Measurements from ENCODE around the gene DR1. TPM values are rescaled to one million over a fixed set of nuclear protein-coding genes. Genes with fewer than 3 reads are reported as not detected.

The DR1 gene
- total and polyA plus RNA-seq, 2 of the 4 experiments (the other 2 are of a cell fraction), result 27.1 to 39.4 TPM

DNA sequence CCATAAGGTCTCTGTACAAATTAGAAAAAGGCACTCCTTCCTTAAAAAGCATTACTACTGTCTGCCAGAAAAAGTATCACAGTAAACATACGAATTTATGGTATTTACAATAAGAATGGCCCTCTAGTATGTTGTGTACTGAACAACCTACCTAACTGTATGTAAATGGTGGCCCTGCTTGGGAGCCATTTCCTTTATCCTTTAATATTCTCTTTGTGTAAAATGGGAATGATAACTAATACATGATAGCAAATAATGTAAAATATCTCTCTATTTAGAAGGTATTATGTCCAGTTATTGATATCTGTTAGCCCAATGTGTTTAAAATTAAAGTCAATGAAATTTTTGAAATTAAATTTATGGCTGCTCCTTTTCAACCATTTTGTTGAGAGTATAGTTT is 5.2 kb downstream of the DR1 start:
- Histone ChIP-seq H2BK120ac (ENCODE audit: low read depth, low read length) (no peak overlapping the region), H3K79me1 (ENCODE audit: low read depth in 1 of 2, low read length in 2 of 2) (peaks cover 6 to 34% of the 10 kb centered on the region in 2 experiments), H3K4ac (ENCODE audit: low read depth, low read length) (no peak overlapping the region), H3K18ac (ENCODE audit: low read depth, low read length) (no peak overlapping the region), H4K8ac (ENCODE audit: low read depth in 2 of 2, low read length in 2 of 2) (no peak overlapping the region), H3K4me3 (ENCODE audit: insufficient read depth, low read depth, low read length) (no peak overlapping the region), H2AK5ac (ENCODE audit: low read depth, low read length) (no peak overlapping the region), H3K4me1 (ENCODE audit: control insufficient read depth, insufficient read depth, low read length) (0 out of 2 replicates have a peak, but pooled peaks cover 1% of the 10 kb centered on the region), H2BK5ac (ENCODE audit: low read depth, low read length, poor library complexity, severe bottlenecking) (no peak overlapping the region), H2AFZ (replicated peaks; ENCODE audit: low read length, poor library complexity) (no peak overlapping the region), H3K14ac (replicated peaks; ENCODE audit: low read depth, low read length) (no peak overlapping the region), H4K91ac (ENCODE audit: insufficient read depth, low read depth, low read length) (no peak overlapping the region), H2BK20ac (ENCODE audit: low read depth, low read length) (no peak overlapping the region), H3K9ac (ENCODE audit: low read depth, low read length) (no peak overlapping the region), H3K9me1 (ENCODE audit: insufficient read depth, low read length) (peaks cover 6% of the 10 kb centered on the region), H3K4me2 (ENCODE audit: low read depth, low read length) (no peak overlapping the region), H3K23ac (ENCODE audit: low read depth, low read length) (no peak overlapping the region), H3K9me3 (ENCODE audit: control insufficient read depth, insufficient read depth, low read length) (no peaks in the 10 kb centered on the region), H3K56ac (ENCODE audit: extremely low read depth, insufficient read depth, low read length) (no peak overlapping the region), H4K5ac (ENCODE audit: low read depth, low read length) (no peak overlapping the region), H4K20me1 (ENCODE audit: insufficient read depth, low read length) (peaks cover 39% of the 10 kb centered on the region), H2BK15ac (ENCODE audit: low read depth, low read length) (no peak overlapping the region), H2AK9ac (replicated peaks; ENCODE audit: low read depth, low read length, poor library complexity) (no peak overlapping the region), H3K36me3 (ENCODE audit: control insufficient read depth, insufficient read depth, low read length) (peaks cover 6% of the 10 kb centered on the region), H3K27me3 (ENCODE audit: control insufficient read depth, insufficient read depth, low read length) (no peaks in the 10 kb centered on the region), H3K27ac (ENCODE audit: insufficient read depth, low read length) (no peak overlapping the region)
- DNase-seq (no peak), ATAC-seq (ENCODE audit: low read depth) (no peak)
- ChIA-PET POLR2A (ENCODE audit: unreplicated experiment) (interaction anchor here (0.6 kb wide), 1 partner anchor 22 kb away, joined by 4 read pairs; no protein-coding TSS in a partner anchor), CTCF (interaction anchor here (1.0 kb wide), 1 partner anchor 493 kb away, joined by 3 read pairs; no protein-coding TSS in a partner anchor)
- intact Hi-C loops (cut with micrococcal nuclease), result no loop called here
- in situ Hi-C loops (cut with MboI; ENCODE audit: low sequenced_read_pairs), result no loop called here
- WGBS, 2 experiments (ENCODE audit: extremely low coverage in 2 of 2, insufficient read length in 1 of 2), result no CpG with 5 or more reads among the region's 1 CpG
- no TSS peak for BruUV-seq (replicated peaks)
- dilution Hi-C loops (cut with HindIII; ENCODE audit: low sequenced_read_pairs, unreplicated experiment), result no loop called here
- TF ChIP-seq MAZ (IDR thresholded peaks at IDR 0.05; ENCODE audit: borderline replicate concordance, low read depth, low read length) (no peak), NFE2L2 (IDR thresholded peaks at IDR 0.05; ENCODE audit: low read depth, low read length) (no peak), RFX5 (IDR thresholded peaks at IDR 0.05; ENCODE audit: low read depth, low read length) (no peak), FOS (IDR thresholded peaks at IDR 0.05; ENCODE audit: low read depth, low read length) (no peak), CEBPB (IDR thresholded peaks at IDR 0.05; ENCODE audit: low read depth, low read length) (no peak), MXI1 (IDR thresholded peaks at IDR 0.05; ENCODE audit: borderline replicate concordance, low read depth, low read length) (no peak), RAD21 (IDR thresholded peaks at IDR 0.05; ENCODE audit: low read length) (no peak), RCOR1 (IDR thresholded peaks at IDR 0.05; ENCODE audit: insufficient replicate concordance, low read length) (no peak), SMC3 (IDR thresholded peaks at IDR 0.05; ENCODE audit: low read depth, low read length) (no peak), POLR2A (IDR thresholded peaks at IDR 0.05; ENCODE audit: low read depth, low read length) (no peak), BHLHE40 (IDR thresholded peaks at IDR 0.05; ENCODE audit: low read depth, low read length) (no peak), USF2 (IDR thresholded peaks at IDR 0.05; ENCODE audit: low read depth, low read length) (no peak), CHD1 (IDR thresholded peaks at IDR 0.05; ENCODE audit: low read depth, low read length) (no peak), MAFK (IDR thresholded peaks at IDR 0.05; ENCODE audit: low read depth, low read length) (no peak), ELK1 (IDR thresholded peaks at IDR 0.05; ENCODE audit: borderline replicate concordance, low read depth, low read length) (no peak)
- TF ChIP-seq, protein P1, sequence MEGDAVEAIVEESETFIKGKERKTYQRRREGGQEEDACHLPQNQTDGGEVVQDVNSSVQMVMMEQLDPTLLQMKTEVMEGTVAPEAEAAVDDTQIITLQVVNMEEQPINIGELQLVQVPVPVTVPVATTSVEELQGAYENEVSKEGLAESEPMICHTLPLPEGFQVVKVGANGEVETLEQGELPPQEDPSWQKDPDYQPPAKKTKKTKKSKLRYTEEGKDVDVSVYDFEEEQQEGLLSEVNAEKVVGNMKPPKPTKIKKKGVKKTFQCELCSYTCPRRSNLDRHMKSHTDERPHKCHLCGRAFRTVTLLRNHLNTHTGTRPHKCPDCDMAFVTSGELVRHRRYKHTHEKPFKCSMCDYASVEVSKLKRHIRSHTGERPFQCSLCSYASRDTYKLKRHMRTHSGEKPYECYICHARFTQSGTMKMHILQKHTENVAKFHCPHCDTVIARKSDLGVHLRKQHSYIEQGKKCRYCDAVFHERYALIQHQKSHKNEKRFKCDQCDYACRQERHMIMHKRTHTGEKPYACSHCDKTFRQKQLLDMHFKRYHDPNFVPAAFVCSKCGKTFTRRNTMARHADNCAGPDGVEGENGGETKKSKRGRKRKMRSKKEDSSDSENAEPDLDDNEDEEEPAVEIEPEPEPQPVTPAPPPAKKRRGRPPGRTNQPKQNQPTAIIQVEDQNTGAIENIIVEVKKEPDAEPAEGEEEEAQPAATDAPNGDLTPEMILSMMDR (conservative IDR thresholded peaks at IDR 0.05; ENCODE audit: low read depth, low read length), result no peak
